SK-N-MC (cell line): Measurements from ENCODE around the gene PTGES2.
"Not testable (repeated sequence)": the region's sequence is repeated elsewhere in the genome, so short reads cannot be mapped to it uniquely, and the experiment has no call there.

Experiments
- EZH2 ChIP-seq: fragments of 200-600 bp; sonication (generic); IDR thresholded peaks from one replicate; pipeline ENCODE4 v1.6.1; 2017; ENCODE audit warnings: antibody characterized with exemption
- POLR2AphosphoS5 ChIP-seq: IDR thresholded peaks from 2 replicates; pipeline ENCODE4 v1.6.1; 2012; ENCODE audit warnings: mild to moderate bottlenecking, low read depth, low read length, borderline replicate concordance

DNA sequence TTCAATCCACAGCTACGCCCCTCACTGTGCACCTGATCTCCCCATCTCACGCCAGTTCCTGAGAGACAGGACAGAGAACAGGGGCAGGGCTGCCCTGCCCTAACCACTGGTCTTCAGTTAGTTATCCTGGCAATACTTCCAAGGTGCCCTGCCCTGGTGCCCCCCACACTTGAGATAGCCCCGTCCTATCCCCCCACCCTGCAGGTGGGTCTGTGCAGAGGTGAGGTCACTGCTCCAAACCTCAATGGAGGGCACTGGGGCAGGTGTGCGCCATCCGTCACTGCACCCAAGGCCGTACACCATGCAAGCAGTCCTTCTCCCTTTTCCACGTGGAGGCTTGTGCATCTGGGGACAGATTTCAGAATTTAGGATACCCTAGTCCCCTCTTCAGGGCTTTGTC is 3.1 kb upstream of the PTGES2 start:
- TF ChIP-seq POLR2AphosphoS5, EZH2: not testable (repeated sequence)
